Pancreas (tissue), 10 donors: ENCODE measurements around the gene HSPA12A. TPM values are rescaled to one million over a fixed set of nuclear protein-coding genes. Genes with fewer than 3 reads are reported as not detected.

Experiments used
- ATAC-seq, 4 donors: fragments of 200-7000 bp; cut with Tn5 transposase; one replicate each; pipeline versions ENCODE4 v1.8.0 to v1.9.1; 2020; ENCODE audit warnings: mild to moderate bottlenecking in 4 of 4, moderate library complexity in 4 of 4
- DNase-seq, 6 donors: peaks; one replicate each; pipeline ENCODE4 v3.0.0-alpha.2; 2020
- FAIRE-seq: peaks from 2 replicates; lab custom pipeline; 2012; peaks lifted over from hg19 to GRCh38; lab: Jason Lieb, UNC
- H3K27ac ChIP-seq, 4 donors: fragments of 200-600 bp; sonication (generic); 1 replicate in 3 of 4; 2 replicates in 1 of 4; pipeline versions ENCODE4 v1.5.0 to v1.8.0; 2020
- H3K27me3 ChIP-seq, 4 donors: fragments of 200-600 bp; one replicate each; pipeline ENCODE4 v1.8.0; 2021
- H3K36me3 ChIP-seq, 3 donors: fragments of 200-600 bp; sonication (generic) in 1 of 3; one replicate each; pipeline versions ENCODE4 v1.5.0 to v1.8.0; 2020 to 2021
- H3K4me1 ChIP-seq, 3 donors: fragments of 200-600 bp; one replicate each; pipeline ENCODE4 v1.8.0; 2021
- H3K4me3 ChIP-seq, 4 donors: fragments of 200-600 bp; sonication (generic) in 2 of 4; one replicate each; pipeline versions ENCODE4 v1.5.0 to v1.8.0; 2020 to 2021
- H3K9me3 ChIP-seq, 4 donors: fragments of 200-600 bp; one replicate each; pipeline ENCODE4 v1.8.0; 2021
- CTCF ChIP-seq, 4 donors: fragments of 200-600 bp; sonication (generic) in 3 of 4; IDR thresholded peaks; one replicate each; pipeline versions ENCODE4 v1.5.0 to v1.8.0; 2021; ENCODE audit warnings: antibody characterized with exemption in 4 of 4
- WGBS, 2 donors: extraction: QIAGEN DNeasy Blood & Tissue Kit; methylation state at CpG; one replicate each; pipeline ENCODE4 v1.1.7; 2013; 5-methylcytosine and 5-hydroxymethylcytosine counted together
- intact Hi-C, 3 donors: fragments of 100-400 bp; cut with DNase I; formaldehyde crosslinking; loops; one replicate each; pipeline versions ENCODE4 v1.11.1 to v1.14.2; 2022
- polyA plus RNA-seq, 2 donors: library from polyadenylated mRNA; stranded (reverse); fragments of 200-250 nt; gene quantifications; one replicate each; pipeline ENCODE4 v1.2.3, GENCODE V29; 2013
- total RNA-seq, 6 donors: library from RNA; stranded (reverse); fragmentation: NEBNext Ultra II Directional in 4 of 6; extraction: Animal tissue kit (Norgen Biotek cat#: 25700) in 4 of 6; gene quantifications; one replicate each; pipeline versions ENCODE4 v1.2.1 to v1.2.4, GENCODE V29; 2021 to 2023
- donor health status: healthy with polysubstance abuse.
- donor health status: DM: no; HTN: no; CAD: no; lungs with moderate emphysema.
- donor health status: DM: no; HTN: no; CAD: no.
- donor health status: control.
- donor health status: control.
- donor health status: Bipolar disorder and iron deficiency.
- donor health status: DM: yes; HTN: yes; CAD: no.
- donor health status: DM: no; HTN: no; CAD: no.
- donor health status: DM: no; HTN: no; CAD: no.
- donor health status: DM: yes; HTN: yes; CAD: no.

The HSPA12A gene
- total and polyA plus RNA-seq, 8 donors, result 2.7 to 8.2 (median 4.0) TPM

- H3K4me3 ChIP-seq, result no peak overlapping the region
- H3K27me3 ChIP-seq, result no peaks in the 10 kb centered on the region
- H3K27ac ChIP-seq, result no peak overlapping the region
- no peak for FAIRE-seq
- 89 to 91% methylated on average over 6 of the region's 6 CpGs for WGBS, 2 donors
- H3K9me3 ChIP-seq, result no peaks in the 10 kb centered on the region
- no peak for ATAC-seq
- no peaks in the 10 kb centered on the region for H3K36me3 ChIP-seq
- intact Hi-C loops, result no loop called here
- peaks cover 0 to 11% (median 5%) of the 10 kb centered on the region in 3 donors for H3K4me1 ChIP-seq
- TF ChIP-seq CTCF (IDR thresholded peaks at IDR 0.05), result no peak
- DNase-seq, result no peak
Measured at GRCh38 chr10:116722736-116723427, 19.5 kb downstream of the HSPA12A start.

GRCh38 chr10:116721547-116722392 is 20.6 kb downstream of the HSPA12A start:
- 77 to 79% methylated on average over 20 of the region's 20 CpGs for WGBS, 2 donors
- H3K4me1 ChIP-seq, result peaks cover 0 to 11% (median 5%) of the 10 kb centered on the region in 3 donors
- no peak overlapping the region for H3K4me3 ChIP-seq
- no peak overlapping the region for H3K27ac ChIP-seq
- H3K9me3 ChIP-seq, result no peaks in the 10 kb centered on the region
- intact Hi-C loops, result no loop called here
- TF ChIP-seq CTCF (IDR thresholded peaks at IDR 0.05), result no peak
- no peaks in the 10 kb centered on the region for H3K27me3 ChIP-seq
- FAIRE-seq, result no peak
- DNase-seq, result no peak
- ATAC-seq, result peak in 1 of 4 donors; percentile 13
- H3K36me3 ChIP-seq, result no peaks in the 10 kb centered on the region

DNA sequence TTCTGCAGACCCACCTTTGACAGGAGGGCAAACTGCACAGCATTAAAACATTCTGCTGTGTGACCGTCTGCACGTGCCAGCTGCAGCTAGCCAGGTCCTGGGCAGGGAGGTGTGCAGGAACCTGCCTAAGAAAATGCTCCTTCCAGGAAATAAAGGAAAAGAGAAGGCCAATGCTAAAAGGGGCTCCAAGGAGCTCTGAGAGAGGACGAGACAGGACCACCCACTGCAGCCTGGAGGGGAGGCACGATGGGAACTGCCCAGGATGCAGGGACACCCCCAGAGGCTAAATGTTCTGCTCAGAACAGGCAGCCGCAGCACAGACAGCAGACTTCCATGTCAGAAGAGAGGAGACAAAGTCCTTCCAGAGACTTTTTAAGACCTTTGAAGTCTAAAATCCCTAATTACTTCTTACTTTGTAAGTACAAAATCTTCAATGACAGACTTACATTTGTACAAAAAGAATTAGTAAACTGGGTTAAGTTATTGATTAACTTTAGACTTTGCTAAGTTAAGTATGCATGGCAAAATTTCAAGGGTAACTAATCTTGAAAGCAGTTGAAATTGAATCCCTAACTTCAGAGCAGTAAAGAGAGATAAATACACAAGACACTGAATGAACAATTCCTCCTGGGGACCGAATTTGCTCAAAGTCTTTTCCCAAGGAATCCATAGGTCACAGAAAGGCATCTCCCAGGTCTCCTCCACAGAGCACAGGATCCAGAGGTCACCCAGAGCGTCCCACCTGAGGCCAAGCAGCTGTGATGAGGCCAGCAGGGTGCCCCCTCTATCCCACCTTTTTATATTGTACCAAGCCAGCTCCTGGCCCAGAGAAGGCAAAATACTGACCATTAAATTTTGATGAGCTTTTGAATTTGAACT is 21.5 kb downstream of the HSPA12A start:
- intact Hi-C loops, result no loop called here
- peaks cover 0 to 11% (median 5%) of the 10 kb centered on the region in 3 donors for H3K4me1 ChIP-seq
- no peaks in the 10 kb centered on the region for H3K36me3 ChIP-seq
- no peak for TF ChIP-seq CTCF (IDR thresholded peaks at IDR 0.05)
- H3K27me3 ChIP-seq, result no peaks in the 10 kb centered on the region
- H3K4me3 ChIP-seq, result no peak overlapping the region
- no peaks in the 10 kb centered on the region for H3K9me3 ChIP-seq
- H3K27ac ChIP-seq, result no peak overlapping the region
- ATAC-seq (peak; percentile 39 to 76 (median 57)), DNase-seq (no peak), FAIRE-seq (no peak)
- 38 to 41% methylated on average over 7 of the region's 7 CpGs for WGBS, 2 donors

- no peak for FAIRE-seq
- ATAC-seq, result peak; percentile 53 to 69 (median 63)
- H3K36me3 ChIP-seq, result no peaks in the 10 kb centered on the region
- H3K4me1 ChIP-seq, result peaks cover 0 to 11% (median 5%) of the 10 kb centered on the region in 3 donors
- WGBS, 2 donors, result 54 to 56% methylated on average over 7 of the region's 7 CpGs
- no peak overlapping the region for H3K4me3 ChIP-seq
- no peak overlapping the region for H3K27ac ChIP-seq
- no peaks in the 10 kb centered on the region for H3K27me3 ChIP-seq
- no peak for TF ChIP-seq CTCF (IDR thresholded peaks at IDR 0.05)
- no peaks in the 10 kb centered on the region for H3K9me3 ChIP-seq
- intact Hi-C loops, result no loop called here
- DNase-seq, result no peak
Measured at GRCh38 chr10:116720241-116720643, 22.1 kb downstream of the HSPA12A start.
